Sigmoid colon (tissue), 7 donors: Measurements from ENCODE around the gene TRAF3. TPM values are rescaled to one million over a fixed set of nuclear protein-coding genes. Genes with fewer than 3 reads are reported as not detected.

Experiments used
- DNase-seq: peaks from one replicate; pipeline ENCODE4 v3.0.0-alpha.2; 2019
- H3K27ac ChIP-seq, 4 donors: fragments of 200-600 bp; sonication (generic); one replicate each; pipeline ENCODE4 v1.5.1; 2016 to 2019; ENCODE audit warnings: mild to moderate bottlenecking in 1 of 4
- H3K27me3 ChIP-seq, 3 donors: fragments of 200-600 bp; sonication (generic); one replicate each; pipeline ENCODE4 v1.5.1; 2019; ENCODE audit warnings: mild to moderate bottlenecking in 1 of 3
- H3K36me3 ChIP-seq, 4 donors: fragments of 200-600 bp; sonication (generic); one replicate each; pipeline ENCODE4 v1.5.1; 2016 to 2019
- H3K4me1 ChIP-seq, 4 donors: fragments of 200-600 bp; sonication (generic); one replicate each; pipeline ENCODE4 v1.5.1; 2017 to 2019
- H3K4me3 ChIP-seq, 4 donors: fragments of 200-600 bp; sonication (generic); one replicate each; pipeline ENCODE4 v1.5.1; 2017 to 2019; ENCODE audit warnings: mild to moderate bottlenecking in 2 of 4, moderate library complexity in 1 of 4
- H3K9me3 ChIP-seq, 4 donors: fragments of 200-600 bp in 3 of 4; sonication (generic) in 3 of 4; one replicate each; pipeline versions ENCODE4 v1.5.1 to v1.6.1; 2013 to 2019
- CTCF ChIP-seq, 4 experiments: fragments of 450-650 bp in 3 of 4; fragments of 200-600 bp in 1 of 4; IDR thresholded peaks; one replicate each; pipeline ENCODE4 v1.5.1; 2016 to 2019; ENCODE audit warnings: antibody characterized with exemption in 4 of 4, mild to moderate bottlenecking in 3 of 4, moderate library complexity in 2 of 4
- EP300 ChIP-seq, 4 donors: sonication (generic); formaldehyde crosslinking; IDR thresholded peaks; one replicate each; pipeline ENCODE4 v1.6.1; 2017; ENCODE audit warnings: antibody characterized with exemption in 4 of 4
- POLR2A ChIP-seq, 2 donors: fragments of 450-650 bp; IDR thresholded peaks; one replicate each; pipeline ENCODE4 v1.6.1; 2016; ENCODE audit warnings: antibody characterized with exemption in 2 of 2, mild to moderate bottlenecking in 2 of 2, moderate library complexity in 2 of 2
- POLR2AphosphoS5 ChIP-seq, 4 donors: sonication (generic); formaldehyde crosslinking; IDR thresholded peaks; one replicate each; pipeline ENCODE4 v1.6.1; 2017; ENCODE audit warnings: antibody characterized with exemption in 4 of 4
- WGBS, 2 donors: extraction: QIAGEN DNeasy Blood & Tissue Kit; methylation state at CpG; one replicate each; pipeline ENCODE4 v1.1.7; 2013; 5-methylcytosine and 5-hydroxymethylcytosine counted together
- intact Hi-C: fragments of 100-400 bp; cut with DNase I; formaldehyde crosslinking; loops from one replicate; pipeline ENCODE4 v1.15.1; 2023
- polyA plus RNA-seq, 3 donors: library from polyadenylated mRNA; stranded (reverse); fragments of 200-250 nt; gene quantifications; one replicate each; pipeline ENCODE4 v1.2.3, GENCODE V29; 2013
- total RNA-seq, 4 donors: library from RNA; depleted of rRNA; stranded (reverse); fragments of >200 nt; gene quantifications; one replicate each; pipeline ENCODE4 v1.1.0, GENCODE V29; 2016
- donor health status: healthy with polysubstance abuse.
- donor health status: Bipolar disorder and iron deficiency.
- donor health status: healthy.

The TRAF3 gene
- total and polyA plus RNA-seq, 7 donors = 9.5 to 18.6 (median 12.3) TPM

- peaks cover 0 to 50% (median 9%) of the 10 kb centered on the region in 4 donors for H3K36me3 ChIP-seq
- H3K4me3 ChIP-seq = no peak overlapping the region
- WGBS, 2 donors = 90 to 97% methylated on average over 29 of the region's 29 CpGs
- no peak overlapping the region for H3K27ac ChIP-seq
- intact Hi-C loops = no loop called here
- TF ChIP-seq EP300 (IDR thresholded peaks at IDR 0.05) (no peak), POLR2AphosphoS5 (IDR thresholded peaks at IDR 0.05) (no peak), POLR2A (IDR thresholded peaks at IDR 0.05) (no peak), CTCF (IDR thresholded peaks at IDR 0.05) (no peak)
- H3K9me3 ChIP-seq = no peaks in the 10 kb centered on the region
- no peaks in the 10 kb centered on the region for H3K4me1 ChIP-seq
- DNase-seq = no peak
- no peaks in the 10 kb centered on the region for H3K27me3 ChIP-seq
Observed at GRCh38 chr14:102903248-102903888, 126.1 kb downstream of the TRAF3 start.

- no peak for DNase-seq
- intact Hi-C loops = no loop called here
- Histone ChIP-seq H3K9me3 (no peaks in the 10 kb centered on the region), H3K36me3 (peaks cover 0 to 44% (median 9%) of the 10 kb centered on the region in 4 donors), H3K4me1 (no peaks in the 10 kb centered on the region), H3K4me3 (no peak overlapping the region), H3K27me3 (no peaks in the 10 kb centered on the region), H3K27ac (no peak overlapping the region)
- 97 to 98% methylated on average over 7 of the region's 7 CpGs for WGBS, 2 donors
- TF ChIP-seq POLR2A (IDR thresholded peaks at IDR 0.05) (no peak), EP300 (IDR thresholded peaks at IDR 0.05) (no peak), POLR2AphosphoS5 (IDR thresholded peaks at IDR 0.05) (no peak), CTCF (IDR thresholded peaks at IDR 0.05) (no peak)
Observed at GRCh38 chr14:102903889-102904512, 126.8 kb downstream of the TRAF3 start.

DNA sequence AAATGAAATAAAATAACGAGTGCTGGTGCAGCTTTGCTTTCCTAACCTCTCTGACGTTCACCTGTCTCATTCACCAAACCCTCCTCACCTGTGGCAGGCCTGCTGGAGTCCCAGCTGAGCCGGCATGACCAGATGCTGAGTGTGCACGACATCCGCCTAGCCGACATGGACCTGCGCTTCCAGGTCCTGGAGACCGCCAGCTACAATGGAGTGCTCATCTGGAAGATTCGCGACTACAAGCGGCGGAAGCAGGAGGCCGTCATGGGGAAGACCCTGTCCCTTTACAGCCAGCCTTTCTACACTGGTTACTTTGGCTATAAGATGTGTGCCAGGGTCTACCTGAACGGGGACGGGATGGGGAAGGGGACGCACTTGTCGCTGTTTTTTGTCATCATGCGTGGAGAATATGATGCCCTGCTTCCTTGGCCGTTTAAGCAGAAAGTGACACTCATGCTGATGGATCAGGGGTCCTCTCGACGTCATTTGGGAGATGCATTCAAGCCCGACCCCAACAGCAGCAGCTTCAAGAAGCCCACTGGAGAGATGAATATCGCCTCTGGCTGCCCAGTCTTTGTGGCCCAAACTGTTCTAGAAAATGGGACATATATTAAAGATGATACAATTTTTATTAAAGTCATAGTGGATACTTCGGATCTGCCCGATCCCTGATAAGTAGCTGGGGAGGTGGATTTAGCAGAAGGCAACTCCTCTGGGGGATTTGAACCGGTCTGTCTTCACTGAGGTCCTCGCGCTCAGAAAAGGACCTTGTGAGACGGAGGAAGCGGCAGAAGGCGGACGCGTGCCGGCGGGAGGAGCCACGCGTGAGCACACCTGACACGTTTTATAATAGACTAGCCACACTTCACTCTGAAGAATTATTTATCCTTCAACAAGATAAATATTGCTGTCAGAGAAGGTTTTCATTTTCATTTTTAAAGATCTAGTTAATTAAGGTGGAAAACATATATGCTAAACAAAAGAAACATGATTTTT, 128.2 kb downstream of the TRAF3 start:
- no peak for DNase-seq
- TF ChIP-seq CTCF (IDR thresholded peaks at IDR 0.05) = no peak
- TF ChIP-seq POLR2AphosphoS5 (IDR thresholded peaks at IDR 0.05) = no peak
- no peak for TF ChIP-seq EP300 (IDR thresholded peaks at IDR 0.05)
- no peak for TF ChIP-seq POLR2A (IDR thresholded peaks at IDR 0.05)
- Histone ChIP-seq H3K27ac (no peak overlapping the region), H3K9me3 (no peaks in the 10 kb centered on the region), H3K36me3 (peaks cover 0 to 38% (median 9%) of the 10 kb centered on the region in 4 donors), H3K4me1 (no peaks in the 10 kb centered on the region), H3K27me3 (no peaks in the 10 kb centered on the region), H3K4me3 (no peak overlapping the region)
- WGBS, 2 donors = 96% methylated on average over 38 of the region's 38 CpGs
- intact Hi-C loops = no loop called here

DNA sequence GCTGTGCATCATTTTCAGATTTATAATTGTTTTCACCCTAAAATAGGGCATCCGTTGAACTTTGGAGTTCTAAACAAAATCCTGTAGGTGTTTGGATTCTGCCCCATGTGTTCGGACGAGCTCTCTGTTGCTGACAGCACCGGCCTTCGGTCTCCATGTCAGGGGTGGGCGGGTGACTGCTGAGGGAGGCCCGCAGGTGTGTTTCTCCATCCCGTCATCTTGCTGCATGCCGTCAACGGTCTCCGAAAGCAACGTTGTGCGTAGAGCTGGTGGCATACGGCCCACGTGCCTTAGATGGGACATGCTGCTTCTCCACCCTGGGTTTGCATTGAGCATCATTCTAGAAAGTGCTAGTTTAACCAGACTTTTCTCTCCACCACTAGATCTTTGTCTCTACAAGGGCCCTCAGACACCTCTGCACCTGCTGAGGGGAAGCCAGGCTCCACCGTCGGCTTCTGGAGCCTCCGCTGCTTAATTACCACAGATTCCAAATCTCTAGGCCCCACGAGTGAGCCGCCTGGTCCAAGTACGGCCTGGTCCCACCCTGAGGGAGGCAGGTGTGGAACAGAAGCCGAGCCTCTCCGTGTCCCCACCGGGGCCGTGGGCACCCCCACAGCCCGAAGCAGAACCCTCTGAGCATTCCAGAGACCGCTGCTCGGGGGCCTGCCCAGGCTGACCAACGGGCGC, 129.5 kb downstream of the TRAF3 start:
- no peaks in the 10 kb centered on the region for H3K4me1 ChIP-seq
- no peak overlapping the region for H3K27ac ChIP-seq
- TF ChIP-seq CTCF (IDR thresholded peaks at IDR 0.05) = no peak
- TF ChIP-seq POLR2AphosphoS5 (IDR thresholded peaks at IDR 0.05) = no peak
- TF ChIP-seq EP300 (IDR thresholded peaks at IDR 0.05) = no peak
- TF ChIP-seq POLR2A (IDR thresholded peaks at IDR 0.05) = no peak
- intact Hi-C loops = no loop called here
- H3K4me3 ChIP-seq = no peak overlapping the region
- H3K36me3 ChIP-seq = peaks cover 0 to 38% (median 9%) of the 10 kb centered on the region in 4 donors
- no peak for DNase-seq
- no peaks in the 10 kb centered on the region for H3K27me3 ChIP-seq
- H3K9me3 ChIP-seq = no peaks in the 10 kb centered on the region
- 96 to 97% methylated on average over 30 of the region's 30 CpGs for WGBS, 2 donors
